ENCODE data around the gene WDR33. TPM values are rescaled to one million over a fixed set of nuclear protein-coding genes. Genes with fewer than 3 reads are reported as not detected.
A peak's percentile ranks its signal among the peaks of the same experiment; 100 is the strongest.

The WDR33 gene
- total and polyA plus RNA-seq, 4 donors: 8.2 to 37.5 (median 22.4) TPM

- TF ChIP-seq FOXA1 (IDR thresholded peaks at IDR 0.05) (no peak), HNF4A (conservative IDR thresholded peaks at IDR 0.05) (no peak), TAF1 (conservative IDR thresholded peaks at IDR 0.05) (no peak), REST (IDR thresholded peaks at IDR 0.05) (no peak), EGR1 (IDR thresholded peaks at IDR 0.05; ENCODE audit: low read depth in 2 of 2) (no peak), SP1 (IDR thresholded peaks at IDR 0.05) (no peak), MAX (IDR thresholded peaks at IDR 0.05) (no peak), CTCF (IDR thresholded peaks at IDR 0.05; ENCODE audit: low read depth, low read length, missing input control) (no peak), RXRA (IDR thresholded peaks at IDR 0.05) (no peak), NR2F2 (IDR thresholded peaks at IDR 0.05) (no peak), FOXA2 (IDR thresholded peaks at IDR 0.05) (no peak), HNF4G (IDR thresholded peaks at IDR 0.05) (no peak)
- Histone ChIP-seq H3K27me3 (ENCODE audit: control insufficient read depth in 4 of 4, insufficient read depth in 4 of 4, low read length in 3 of 4) (no peaks in the 10 kb centered on the region), H3K9ac (ENCODE audit: low read depth in 1 of 2, low read length in 2 of 2) (no peak overlapping the region), H3K4me1 (ENCODE audit: control insufficient read depth in 4 of 4, insufficient read depth in 4 of 4, low read length in 3 of 4) (peaks cover 6 to 25% (median 10%) of the 10 kb centered on the region in 4 donors), H3K9me3 (ENCODE audit: control insufficient read depth in 4 of 4, low read length in 3 of 4) (no peaks in the 10 kb centered on the region), H3K36me3 (ENCODE audit: control insufficient read depth in 4 of 4, insufficient read depth in 3 of 4, low read depth in 1 of 4, low read length in 3 of 4) (peaks cover 8 to 24% (median 18%) of the 10 kb centered on the region in 4 donors), H3K27ac (ENCODE audit: low read depth in 1 of 2, low read length in 2 of 2) (no peak overlapping the region), H3K4me3 (ENCODE audit: low read depth in 1 of 3, low read length in 3 of 3) (no peak overlapping the region)
- DNase-seq (ENCODE audit: low spot score): no peak
- WGBS: 65% methylated on average over 5 of the region's 5 CpGs
These were observed 49.2 kb upstream of the WDR33 start for GRCh38 chr2:127860130-127860529.

- H3K9me3 ChIP-seq (ENCODE audit: control insufficient read depth in 4 of 4, low read length in 3 of 4): no peaks in the 10 kb centered on the region
- TF ChIP-seq HNF4G (IDR thresholded peaks at IDR 0.05): no peak
- TF ChIP-seq NR2F2 (IDR thresholded peaks at IDR 0.05): no peak
- no peak for TF ChIP-seq FOXA1 (IDR thresholded peaks at IDR 0.05)
- TF ChIP-seq EGR1 (IDR thresholded peaks at IDR 0.05; ENCODE audit: low read depth in 2 of 2): no peak
- no peak for TF ChIP-seq CTCF (IDR thresholded peaks at IDR 0.05; ENCODE audit: low read depth, low read length, missing input control)
- TF ChIP-seq JUND (IDR thresholded peaks at IDR 0.05): no peak
- no peak for TF ChIP-seq MAX (IDR thresholded peaks at IDR 0.05)
- H3K27me3 ChIP-seq (ENCODE audit: control insufficient read depth in 4 of 4, insufficient read depth in 4 of 4, low read length in 3 of 4): no peaks in the 10 kb centered on the region
- DNase-seq (ENCODE audit: low spot score): peak; percentile 50
- H3K4me1 ChIP-seq (ENCODE audit: control insufficient read depth in 4 of 4, insufficient read depth in 4 of 4, low read length in 3 of 4): peaks cover 6 to 26% (median 12%) of the 10 kb centered on the region in 4 donors
- H3K4me3 ChIP-seq (ENCODE audit: low read depth in 1 of 3, low read length in 3 of 3): no peak overlapping the region
- 24% methylated on average over 8 of the region's 8 CpGs for WGBS
- no peak overlapping the region for H3K9ac ChIP-seq (ENCODE audit: low read depth in 1 of 2, low read length in 2 of 2)
- peaks cover 6 to 19% (median 16%) of the 10 kb centered on the region in 4 donors for H3K36me3 ChIP-seq (ENCODE audit: control insufficient read depth in 4 of 4, insufficient read depth in 3 of 4, low read depth in 1 of 4, low read length in 3 of 4)
- H3K27ac ChIP-seq (ENCODE audit: low read depth in 1 of 2, low read length in 2 of 2): no peak overlapping the region
These were observed 48.7 kb upstream of the WDR33 start for GRCh38 chr2:127859712-127860085.

All from liver (tissue), 9 donors.